ACC112 (cell line): ENCODE data around the gene ERBB4.

Experiments
- H2AFZ ChIP-seq: fragments of 200-600 bp; sonication (generic); one replicate; pipeline ENCODE4 v1.6.0; 2017; ENCODE audit warnings: antibody characterized with exemption, low read length; ENCODE audit not compliant: unreplicated experiment
- H3K27ac ChIP-seq: fragments of 200-600 bp; sonication (generic); 2 replicates; pipeline ENCODE4 v1.5.1; 2014; ENCODE audit warnings: low read depth, mild to moderate bottlenecking, antibody characterized with exemption, low read length, moderate library complexity
- H3K27me3 ChIP-seq: fragments of 200-600 bp; sonication (generic); 2 replicates; pipeline ENCODE4 v1.6.1; 2014; ENCODE audit warnings: mild to moderate bottlenecking, antibody characterized with exemption, low read length, moderate library complexity, mixed read lengths; ENCODE audit not compliant: insufficient read depth
- H3K36me3 ChIP-seq: fragments of 200-600 bp; sonication (generic); 2 replicates; pipeline ENCODE4 v1.6.1; 2016; ENCODE audit warnings: mild to moderate bottlenecking, antibody characterized with exemption, low read length, moderate library complexity, mixed read lengths; ENCODE audit not compliant: insufficient read depth
- H3K4me1 ChIP-seq: fragments of 200-600 bp; sonication (generic); one replicate; pipeline ENCODE4 v1.6.1; 2016; ENCODE audit warnings: low read length, mixed read lengths; ENCODE audit not compliant: insufficient read depth, unreplicated experiment, control insufficient read depth
- H3K4me3 ChIP-seq: fragments of 200-600 bp; sonication (generic); 2 replicates; pipeline ENCODE4 v1.5.1; 2014; ENCODE audit warnings: mild to moderate bottlenecking, low read depth, low read length
- H3K79me2 ChIP-seq: fragments of 200-600 bp; sonication (generic); one replicate; pipeline ENCODE4 v1.6.0; 2016; ENCODE audit warnings: low read length; ENCODE audit not compliant: control insufficient read depth, unreplicated experiment, insufficient read depth

ERBB4 gene

GRCh38 chr2:211449819-211450218, 1088.8 kb downstream of the ERBB4 start:
- Histone ChIP-seq H2AFZ (no peak overlapping the region), H3K36me3 (no peaks in the 10 kb centered on the region), H3K79me2 (no peaks in the 10 kb centered on the region), H3K4me1 (peaks cover 3% of the 10 kb centered on the region), H3K27ac (no peak overlapping the region), H3K4me3 (no peak overlapping the region), H3K27me3 (no peaks in the 10 kb centered on the region)

- no peak overlapping the region for H3K4me3 ChIP-seq
- H3K27me3 ChIP-seq = no peaks in the 10 kb centered on the region
- no peaks in the 10 kb centered on the region for H3K79me2 ChIP-seq
- no peaks in the 10 kb centered on the region for H3K4me1 ChIP-seq
- no peak overlapping the region for H3K27ac ChIP-seq
- H2AFZ ChIP-seq = no peak overlapping the region
- no peaks in the 10 kb centered on the region for H3K36me3 ChIP-seq
These were observed 1091.1 kb downstream of the ERBB4 start for GRCh38 chr2:211447548-211447947.

- H3K4me3 ChIP-seq = no peak overlapping the region
- H3K27me3 ChIP-seq = no peaks in the 10 kb centered on the region
- no peaks in the 10 kb centered on the region for H3K36me3 ChIP-seq
- H2AFZ ChIP-seq = no peak overlapping the region
- no peaks in the 10 kb centered on the region for H3K4me1 ChIP-seq
- no peak overlapping the region for H3K27ac ChIP-seq
- no peaks in the 10 kb centered on the region for H3K79me2 ChIP-seq
These were observed 1098.5 kb downstream of the ERBB4 start for GRCh38 chr2:211440107-211440506.

- Histone ChIP-seq H3K27me3 (no peaks in the 10 kb centered on the region), H3K36me3 (no peaks in the 10 kb centered on the region), H3K79me2 (no peaks in the 10 kb centered on the region), H3K27ac (no peak overlapping the region), H3K4me1 (no peaks in the 10 kb centered on the region), H3K4me3 (no peak overlapping the region), H2AFZ (no peak overlapping the region)
These were observed 1099.6 kb downstream of the ERBB4 start for GRCh38 chr2:211439011-211439410.

- no peak overlapping the region for H2AFZ ChIP-seq
- no peaks in the 10 kb centered on the region for H3K79me2 ChIP-seq
- H3K27me3 ChIP-seq = no peaks in the 10 kb centered on the region
- no peaks in the 10 kb centered on the region for H3K4me1 ChIP-seq
- H3K36me3 ChIP-seq = no peaks in the 10 kb centered on the region
- H3K27ac ChIP-seq = no peak overlapping the region
- H3K4me3 ChIP-seq = no peak overlapping the region
These were observed 1101.2 kb downstream of the ERBB4 start for GRCh38 chr2:211437396-211437795.

- H3K27ac ChIP-seq = no peak overlapping the region
- H3K27me3 ChIP-seq = no peaks in the 10 kb centered on the region
- H3K4me1 ChIP-seq = no peaks in the 10 kb centered on the region
- no peaks in the 10 kb centered on the region for H3K79me2 ChIP-seq
- H3K36me3 ChIP-seq = no peaks in the 10 kb centered on the region
- no peak overlapping the region for H2AFZ ChIP-seq
- no peak overlapping the region for H3K4me3 ChIP-seq
These were observed 1102.4 kb downstream of the ERBB4 start for GRCh38 chr2:211436182-211436581.

- H3K36me3 ChIP-seq = no peaks in the 10 kb centered on the region
- no peak overlapping the region for H3K4me3 ChIP-seq
- no peak overlapping the region for H2AFZ ChIP-seq
- no peaks in the 10 kb centered on the region for H3K79me2 ChIP-seq
- H3K27me3 ChIP-seq = no peaks in the 10 kb centered on the region
- no peak overlapping the region for H3K27ac ChIP-seq
- no peaks in the 10 kb centered on the region for H3K4me1 ChIP-seq
These were observed 1103.3 kb downstream of the ERBB4 start for GRCh38 chr2:211435331-211435730.

- no peaks in the 10 kb centered on the region for H3K36me3 ChIP-seq
- no peaks in the 10 kb centered on the region for H3K79me2 ChIP-seq
- H3K27me3 ChIP-seq = no peaks in the 10 kb centered on the region
- no peak overlapping the region for H3K27ac ChIP-seq
- H3K4me3 ChIP-seq = no peak overlapping the region
- H3K4me1 ChIP-seq = no peaks in the 10 kb centered on the region
- no peak overlapping the region for H2AFZ ChIP-seq
These were observed 1103.8 kb downstream of the ERBB4 start for GRCh38 chr2:211434773-211435172.

GRCh38 chr2:211429256-211429920, 1109.2 kb downstream of the ERBB4 start:
- no peaks in the 10 kb centered on the region for H3K79me2 ChIP-seq
- no peak overlapping the region for H3K4me3 ChIP-seq
- no peak overlapping the region for H2AFZ ChIP-seq

GRCh38 chr2:211426240-211426639, 1112.4 kb downstream of the ERBB4 start:
- Histone ChIP-seq H3K36me3 (no peaks in the 10 kb centered on the region), H3K4me3 (no peak overlapping the region), H3K27me3 (no peaks in the 10 kb centered on the region), H3K27ac (no peak overlapping the region), H3K4me1 (no peaks in the 10 kb centered on the region), H3K79me2 (no peaks in the 10 kb centered on the region), H2AFZ (no peak overlapping the region)

More at GRCh38 chr2:211429256-211429920, 1109.2 kb downstream of the ERBB4 start:
- Histone ChIP-seq H3K27ac (no peak overlapping the region), H3K27me3 (no peaks in the 10 kb centered on the region), H3K4me1 (no peaks in the 10 kb centered on the region), H3K36me3 (no peaks in the 10 kb centered on the region)

GRCh38 chr2:211423018-211423417, 1115.6 kb downstream of the ERBB4 start:
- no peaks in the 10 kb centered on the region for H3K36me3 ChIP-seq
- no peak overlapping the region for H3K27ac ChIP-seq
- no peaks in the 10 kb centered on the region for H3K27me3 ChIP-seq
- no peak overlapping the region for H2AFZ ChIP-seq
- no peaks in the 10 kb centered on the region for H3K79me2 ChIP-seq
- no peaks in the 10 kb centered on the region for H3K4me1 ChIP-seq
- H3K4me3 ChIP-seq = no peak overlapping the region
